Measurements from ENCODE around the gene CTU1.
"Not testable (repeated sequence)": the region's sequence is repeated elsewhere in the genome, so short reads cannot be mapped to it uniquely, and the experiment has no call there.

The CTU1 gene

DNA sequence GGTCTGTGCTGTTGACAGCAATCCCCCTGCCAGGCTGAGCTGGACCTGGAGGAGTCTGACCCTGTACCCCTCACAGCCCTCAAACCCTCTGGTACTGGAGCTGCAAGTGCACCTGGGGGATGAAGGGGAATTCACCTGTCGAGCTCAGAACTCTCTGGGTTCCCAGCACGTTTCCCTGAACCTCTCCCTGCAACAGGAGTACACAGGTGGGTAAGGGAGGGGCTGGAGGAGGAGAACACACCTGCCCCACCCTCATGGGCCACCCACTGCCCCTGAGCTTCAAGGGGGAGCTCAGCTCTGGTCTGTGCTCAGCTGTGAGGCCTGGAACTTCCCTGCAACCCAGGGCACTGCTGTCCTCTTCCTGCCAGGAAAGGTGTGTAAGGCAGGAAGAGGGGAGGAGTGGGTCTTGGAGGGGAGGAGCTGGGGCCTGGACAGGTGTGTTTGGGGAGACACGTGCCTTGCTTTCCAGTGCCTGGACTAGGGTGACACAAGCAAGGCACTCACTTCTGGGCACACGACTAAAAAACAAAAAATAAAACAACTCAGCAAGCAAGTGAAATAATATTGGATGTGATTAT, 37.8 kb upstream of the CTU1 start:
- TF ChIP-seq, protein P1, sequence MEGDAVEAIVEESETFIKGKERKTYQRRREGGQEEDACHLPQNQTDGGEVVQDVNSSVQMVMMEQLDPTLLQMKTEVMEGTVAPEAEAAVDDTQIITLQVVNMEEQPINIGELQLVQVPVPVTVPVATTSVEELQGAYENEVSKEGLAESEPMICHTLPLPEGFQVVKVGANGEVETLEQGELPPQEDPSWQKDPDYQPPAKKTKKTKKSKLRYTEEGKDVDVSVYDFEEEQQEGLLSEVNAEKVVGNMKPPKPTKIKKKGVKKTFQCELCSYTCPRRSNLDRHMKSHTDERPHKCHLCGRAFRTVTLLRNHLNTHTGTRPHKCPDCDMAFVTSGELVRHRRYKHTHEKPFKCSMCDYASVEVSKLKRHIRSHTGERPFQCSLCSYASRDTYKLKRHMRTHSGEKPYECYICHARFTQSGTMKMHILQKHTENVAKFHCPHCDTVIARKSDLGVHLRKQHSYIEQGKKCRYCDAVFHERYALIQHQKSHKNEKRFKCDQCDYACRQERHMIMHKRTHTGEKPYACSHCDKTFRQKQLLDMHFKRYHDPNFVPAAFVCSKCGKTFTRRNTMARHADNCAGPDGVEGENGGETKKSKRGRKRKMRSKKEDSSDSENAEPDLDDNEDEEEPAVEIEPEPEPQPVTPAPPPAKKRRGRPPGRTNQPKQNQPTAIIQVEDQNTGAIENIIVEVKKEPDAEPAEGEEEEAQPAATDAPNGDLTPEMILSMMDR (IDR thresholded peaks at IDR 0.05; ENCODE audit: extremely low read depth, missing control alignments): no peak
- DNase-seq (ENCODE audit: low spot score): no peak

DNA sequence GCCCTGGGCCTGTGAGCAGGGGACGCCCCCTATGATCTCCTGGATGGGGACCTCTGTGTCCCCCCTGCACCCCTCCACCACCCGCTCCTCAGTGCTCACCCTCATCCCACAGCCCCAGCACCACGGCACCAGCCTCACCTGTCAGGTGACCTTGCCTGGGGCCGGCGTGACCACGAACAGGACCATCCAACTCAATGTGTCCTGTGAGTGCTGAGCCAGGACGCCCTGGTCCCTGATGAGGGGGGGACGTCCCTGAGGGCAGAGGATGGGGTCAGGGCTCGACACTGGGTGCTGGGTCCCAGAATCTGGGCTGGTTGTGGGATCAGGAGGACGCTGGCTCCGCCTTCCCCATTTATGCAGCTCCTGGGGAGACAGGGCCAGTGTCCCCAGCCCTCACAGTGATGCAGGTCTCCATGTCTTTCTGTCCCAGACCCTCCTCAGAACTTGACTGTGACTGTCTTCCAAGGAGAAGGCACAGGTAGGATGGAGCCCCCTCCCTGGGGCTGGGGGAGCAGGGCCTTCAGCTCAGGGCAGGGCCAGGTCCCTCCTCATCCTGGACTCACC, 36.4 kb upstream of the CTU1 start:
- no peak for DNase-seq (ENCODE audit: low spot score)
- TF ChIP-seq, protein P1 (IDR thresholded peaks at IDR 0.05; ENCODE audit: extremely low read depth, missing control alignments): no peak

DNA sequence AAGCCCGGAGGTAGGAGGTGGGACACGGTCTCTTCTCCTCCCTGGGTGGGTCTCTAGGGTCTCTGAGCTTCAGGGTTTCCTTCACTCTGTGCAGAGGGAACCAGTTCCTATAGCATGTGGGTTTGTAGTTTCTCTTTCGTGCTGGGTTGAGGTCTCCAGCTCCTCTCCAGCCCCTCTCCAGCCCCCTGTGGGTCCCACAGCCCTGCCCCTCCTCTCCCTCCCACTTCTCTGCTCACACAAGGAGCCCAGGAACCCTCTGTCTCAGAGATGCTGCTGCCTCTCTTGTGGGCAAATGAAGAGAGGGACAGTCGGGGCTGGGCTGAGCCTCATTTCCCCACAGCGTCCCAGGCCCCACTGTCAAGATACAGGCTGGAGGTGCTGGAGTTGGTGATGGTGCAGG, 35.3 kb upstream of the CTU1 start:
- no peak for DNase-seq (ENCODE audit: low spot score)
- TF ChIP-seq, protein P1 (IDR thresholded peaks at IDR 0.05; ENCODE audit: extremely low read depth, missing control alignments): no peak

DNA sequence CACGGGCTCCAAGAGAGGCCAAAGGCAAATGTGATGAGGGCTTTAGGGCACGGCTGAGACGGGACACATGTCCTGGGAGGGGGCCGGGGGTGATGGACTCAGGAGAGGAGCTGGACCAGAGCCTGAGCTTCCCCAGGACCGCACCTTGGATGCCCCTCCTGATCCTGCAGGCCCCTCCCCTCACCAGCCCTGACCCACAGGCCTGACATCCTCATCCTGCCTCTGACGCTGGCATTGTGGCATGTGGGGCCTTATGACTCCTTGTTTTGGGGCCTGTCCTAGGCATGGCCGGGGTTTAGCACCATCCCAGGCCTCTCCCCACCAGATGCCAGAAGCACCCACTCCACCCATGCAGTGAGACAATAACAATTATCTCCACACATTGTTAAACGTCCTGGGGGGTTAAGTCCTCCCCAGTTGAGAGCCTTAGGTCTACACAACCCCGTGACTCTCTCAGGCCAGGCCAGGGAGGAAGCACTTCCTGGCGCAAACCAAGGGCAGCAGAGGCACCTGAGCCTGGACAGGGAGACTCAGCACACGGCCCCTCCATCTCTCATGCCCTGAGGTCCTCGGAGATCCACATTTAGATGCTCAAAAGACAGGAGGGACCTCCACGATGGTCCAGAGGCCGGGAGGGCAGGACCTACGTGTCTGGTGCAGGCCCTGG, 34.7 kb upstream of the CTU1 start:
- not testable (repeated sequence) for DNase-seq (ENCODE audit: low spot score)

DNA sequence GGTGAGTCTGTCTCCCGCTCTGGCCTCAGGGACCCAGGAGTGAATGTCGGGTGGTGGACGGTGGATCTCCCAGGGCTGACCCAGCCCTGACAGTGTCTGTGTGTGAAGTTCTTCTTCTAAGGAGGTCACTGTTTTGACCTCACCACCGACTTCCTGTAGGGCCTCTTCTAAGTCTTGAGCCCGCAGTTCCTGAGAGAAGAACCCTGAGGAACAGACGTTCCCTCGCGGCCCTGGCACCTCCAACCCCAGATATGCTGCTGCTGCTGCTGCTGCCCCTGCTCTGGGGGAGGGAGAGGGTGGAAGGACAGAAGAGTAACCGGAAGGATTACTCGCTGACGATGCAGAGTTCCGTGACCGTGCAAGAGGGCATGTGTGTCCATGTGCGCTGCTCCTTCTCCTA, 33.9 kb upstream of the CTU1 start, which contains the start of gene SIGLEC7:
TSS of gene SIGLEC7 (plus strand) at position 183 of the 400 bp plus-strand sequence. CDS start at position 252, 69 bp downstream.
- TF ChIP-seq, protein P1 (IDR thresholded peaks at IDR 0.05; ENCODE audit: extremely low read depth, missing control alignments): no peak
- no peak for DNase-seq (ENCODE audit: low spot score)

DNA sequence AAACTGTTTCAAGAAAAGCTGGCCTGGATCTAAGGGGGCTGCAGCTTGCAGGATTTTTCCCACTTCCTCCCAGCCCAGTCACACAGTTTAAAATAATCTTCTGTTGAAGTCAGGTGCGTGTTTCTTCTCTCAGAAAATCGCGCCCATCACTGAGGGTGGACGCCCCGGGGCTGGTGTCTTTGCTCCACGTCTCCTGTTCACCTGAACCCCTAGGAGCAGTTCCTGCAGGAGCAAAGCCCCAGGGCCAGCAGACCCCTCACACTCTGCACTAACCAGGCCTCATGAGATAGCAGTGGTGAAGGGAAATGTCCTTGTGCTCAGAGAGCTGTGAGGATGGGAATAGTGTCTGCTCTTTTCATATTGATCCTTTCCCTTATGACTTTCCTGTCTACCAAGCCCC, 33.0 kb upstream of the CTU1 start:
- TF ChIP-seq, protein P1 (IDR thresholded peaks at IDR 0.05; ENCODE audit: extremely low read depth, missing control alignments): no peak
- DNase-seq (ENCODE audit: low spot score): no peak

DNA sequence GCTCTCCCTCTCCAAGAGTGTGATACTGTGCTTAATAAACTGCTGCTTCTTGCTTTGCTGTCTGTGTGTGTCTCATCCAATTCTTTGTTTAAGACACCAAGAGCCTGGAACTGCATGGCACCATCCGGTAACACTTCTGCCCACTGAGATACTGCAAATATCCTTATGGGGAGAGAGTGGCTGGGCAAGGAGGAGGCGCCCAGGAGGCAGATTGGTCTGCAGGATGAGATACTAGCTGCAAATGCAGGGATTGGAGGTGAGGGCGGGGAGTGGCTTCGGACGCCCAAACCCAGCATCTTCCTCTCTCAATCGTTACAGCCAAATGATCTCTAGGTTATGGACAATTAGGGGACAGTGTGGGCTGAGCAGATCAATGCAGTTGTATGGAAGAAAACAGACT, 32.2 kb upstream of the CTU1 start:
- DNase-seq (ENCODE audit: low spot score): no peak
- TF ChIP-seq, protein P1 (IDR thresholded peaks at IDR 0.05; ENCODE audit: extremely low read depth, missing control alignments): no peak
